HCT116 (cell line): ENCODE data around the gene USF2.

Source experiments
- ATF3 ChIP-seq: IDR thresholded peaks from 2 replicates; pipeline ENCODE4 v1.6.1; 2012
- POLR2A ChIP-seq: IDR thresholded peaks from 2 replicates; pipeline ENCODE4 v1.7.0; 2011; ENCODE audit warnings: borderline replicate concordance; ENCODE audit not compliant: insufficient read depth, insufficient read length; ENCODE audit errors: extremely low read depth
- REST ChIP-seq: IDR thresholded peaks from 2 replicates; pipeline ENCODE4 v1.6.1; 2012; ENCODE audit warnings: low read depth
- YY1 ChIP-seq: IDR thresholded peaks from 2 replicates; pipeline ENCODE4 v1.6.1; 2011; ENCODE audit warnings: low read length, low read depth, moderate library complexity, mild to moderate bottlenecking; ENCODE audit not compliant: insufficient replicate concordance; ENCODE audit errors: extremely low read depth
- TF ChIP-seq, protein P1 (sequence below), 3 experiments: fragments of 200-600 bp in 1 of 3; sonication (generic) in 1 of 3; IDR thresholded peaks in 2 of 3; conservative IDR thresholded peaks in 1 of 3; 2 replicates each; pipeline ENCODE4 v1.5.1; 2012 to 2017; ENCODE audit warnings: low read depth in 2 of 3, low read length in 2 of 3, antibody characterized with exemption in 1 of 3, borderline replicate concordance in 1 of 3, control low read depth in 1 of 3, mild to moderate bottlenecking in 1 of 3, mixed read lengths in 1 of 3, mixed run types in 1 of 3, moderate library complexity in 1 of 3; ENCODE audit not compliant: insufficient read depth in 1 of 3

DNA sequence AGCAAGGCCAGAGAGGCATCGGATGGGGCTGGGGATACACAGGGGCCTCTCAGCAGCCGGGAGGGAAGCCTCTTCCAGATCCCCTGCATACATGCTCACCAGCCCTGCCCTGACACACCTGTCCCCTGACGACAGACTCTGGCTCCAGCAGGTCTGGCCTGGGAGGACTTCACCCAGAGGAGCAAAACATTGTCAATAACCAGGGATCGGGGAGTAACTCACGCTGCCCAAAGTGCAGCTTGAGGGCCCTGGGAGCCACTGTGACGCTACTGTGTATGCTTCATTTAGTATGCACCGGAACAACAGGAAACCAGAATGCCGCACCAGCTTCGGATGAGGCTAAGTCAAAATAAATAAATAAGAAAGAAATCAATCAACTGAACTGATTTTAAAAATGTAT, 47.8 kb downstream of the USF2 start:
- TF ChIP-seq, protein P1, sequence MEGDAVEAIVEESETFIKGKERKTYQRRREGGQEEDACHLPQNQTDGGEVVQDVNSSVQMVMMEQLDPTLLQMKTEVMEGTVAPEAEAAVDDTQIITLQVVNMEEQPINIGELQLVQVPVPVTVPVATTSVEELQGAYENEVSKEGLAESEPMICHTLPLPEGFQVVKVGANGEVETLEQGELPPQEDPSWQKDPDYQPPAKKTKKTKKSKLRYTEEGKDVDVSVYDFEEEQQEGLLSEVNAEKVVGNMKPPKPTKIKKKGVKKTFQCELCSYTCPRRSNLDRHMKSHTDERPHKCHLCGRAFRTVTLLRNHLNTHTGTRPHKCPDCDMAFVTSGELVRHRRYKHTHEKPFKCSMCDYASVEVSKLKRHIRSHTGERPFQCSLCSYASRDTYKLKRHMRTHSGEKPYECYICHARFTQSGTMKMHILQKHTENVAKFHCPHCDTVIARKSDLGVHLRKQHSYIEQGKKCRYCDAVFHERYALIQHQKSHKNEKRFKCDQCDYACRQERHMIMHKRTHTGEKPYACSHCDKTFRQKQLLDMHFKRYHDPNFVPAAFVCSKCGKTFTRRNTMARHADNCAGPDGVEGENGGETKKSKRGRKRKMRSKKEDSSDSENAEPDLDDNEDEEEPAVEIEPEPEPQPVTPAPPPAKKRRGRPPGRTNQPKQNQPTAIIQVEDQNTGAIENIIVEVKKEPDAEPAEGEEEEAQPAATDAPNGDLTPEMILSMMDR (IDR thresholded peaks at IDR 0.05 in 2 of 3, conservative IDR thresholded peaks at IDR 0.05 in 1 of 3; ENCODE audit: borderline replicate concordance in 1 of 3, insufficient read depth in 1 of 3, low read depth in 2 of 3, low read length in 2 of 3), result no peak
- TF ChIP-seq REST (no peak), YY1 (no peak), ATF3 (no peak), POLR2A (no peak)
